ENCODE data around the gene SNX4.

DNA sequence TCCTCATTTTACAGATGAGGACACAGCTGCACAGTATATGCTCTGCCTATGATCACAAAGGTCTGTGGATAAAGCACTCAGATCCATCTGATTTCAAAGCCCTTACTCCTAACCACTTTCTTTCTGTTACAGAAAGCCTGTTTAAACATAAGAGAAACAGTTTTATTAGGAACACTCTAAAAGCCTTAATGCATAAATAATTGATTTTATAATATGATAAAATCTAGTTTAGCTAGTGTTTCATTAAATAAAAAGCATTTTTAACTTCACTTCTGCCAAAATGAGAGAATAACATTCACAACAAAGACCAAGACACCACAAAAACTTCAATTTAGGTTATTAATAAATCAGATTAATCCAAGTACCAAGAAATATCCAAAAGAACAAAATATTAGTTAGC is 21.4 kb downstream of the SNX4 start:
- TF ChIP-seq, protein P1, sequence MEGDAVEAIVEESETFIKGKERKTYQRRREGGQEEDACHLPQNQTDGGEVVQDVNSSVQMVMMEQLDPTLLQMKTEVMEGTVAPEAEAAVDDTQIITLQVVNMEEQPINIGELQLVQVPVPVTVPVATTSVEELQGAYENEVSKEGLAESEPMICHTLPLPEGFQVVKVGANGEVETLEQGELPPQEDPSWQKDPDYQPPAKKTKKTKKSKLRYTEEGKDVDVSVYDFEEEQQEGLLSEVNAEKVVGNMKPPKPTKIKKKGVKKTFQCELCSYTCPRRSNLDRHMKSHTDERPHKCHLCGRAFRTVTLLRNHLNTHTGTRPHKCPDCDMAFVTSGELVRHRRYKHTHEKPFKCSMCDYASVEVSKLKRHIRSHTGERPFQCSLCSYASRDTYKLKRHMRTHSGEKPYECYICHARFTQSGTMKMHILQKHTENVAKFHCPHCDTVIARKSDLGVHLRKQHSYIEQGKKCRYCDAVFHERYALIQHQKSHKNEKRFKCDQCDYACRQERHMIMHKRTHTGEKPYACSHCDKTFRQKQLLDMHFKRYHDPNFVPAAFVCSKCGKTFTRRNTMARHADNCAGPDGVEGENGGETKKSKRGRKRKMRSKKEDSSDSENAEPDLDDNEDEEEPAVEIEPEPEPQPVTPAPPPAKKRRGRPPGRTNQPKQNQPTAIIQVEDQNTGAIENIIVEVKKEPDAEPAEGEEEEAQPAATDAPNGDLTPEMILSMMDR (IDR thresholded peaks at IDR 0.05) = no peak
- no peak for TF ChIP-seq POLR2A (IDR thresholded peaks at IDR 0.05)
- TF ChIP-seq POLR2AphosphoS5 (IDR thresholded peaks at IDR 0.05; ENCODE audit: insufficient read depth in 1 of 2, low read depth in 1 of 2) = no peak
